K562 (cell line): ENCODE data around the gene UNC13A. TPM values are rescaled to one million over a fixed set of nuclear protein-coding genes. Genes with fewer than 3 reads are reported as not detected.

Experiments
- ATAC-seq: fragments of 200-7000 bp; cut with Tn5 transposase; 3 replicates; pipeline ENCODE4 v1.9.1; 2020; ENCODE audit warnings: moderate library complexity
- BruUV-seq: library from RNA; stranded (reverse); fragments of 400-500 nt; replicated peaks from 2 replicates; lab custom pipeline; 2021; lab: Mats Ljungman, UMichigan
- CTCF ChIA-PET: fragments of 300-600 bp; formaldehyde crosslinking; extraction: SDS; loops from one replicate; lab custom pipeline; 2021; ENCODE audit warnings: low intra/inter-chr PET ratio; lab: Yijun Ruan, JAX
- POLR2A ChIA-PET: fragments of 300-600, 350-650 bp; sonication (Branson Sonifier 250); formaldehyde crosslinking; extraction: SDS; loops from one replicate; lab custom pipeline; 2021; ENCODE audit warnings: antibody characterized with exemption, inconsistent platforms; lab: Yijun Ruan, JAX
- DNase-seq, 4 experiments: peaks; one replicate each; pipeline versions ENCODE4 v3.0.0 to v3.0.0-alpha.2; 2011 to 2018; ENCODE audit warnings: low spot score in 3 of 4, mixed read lengths in 3 of 4; ENCODE audit errors: extremely low read depth in 1 of 4
- FAIRE-seq: peaks from 2 replicates; lab custom pipeline; 2011; peaks lifted over from hg19 to GRCh38; lab: Jason Lieb, UNC
- H2AFZ ChIP-seq: 2 replicates; pipeline ENCODE4 v1.6.0; 2011; ENCODE audit warnings: low read depth, low read length, control low read depth, inconsistent platforms
- H3K27ac ChIP-seq: fragments of 200-600 bp; 3 replicates; pipeline ENCODE4 v1.8.0; 2011; ENCODE audit warnings: low read depth, mild to moderate bottlenecking, control low read depth, inconsistent platforms, low read length, moderate library complexity, mixed read lengths; ENCODE audit errors: extremely low read depth
- H3K27me3 ChIP-seq, 2 experiments: fragments of 300-600 bp in 1 of 2; 2 replicates in 1 of 2; 3 replicates in 1 of 2; pipeline versions ENCODE4 v1.6.0 to v1.8.0; 2011; ENCODE audit warnings: inconsistent platforms in 2 of 2, low read length in 2 of 2, mild to moderate bottlenecking in 1 of 2, mixed read lengths in 1 of 2, moderate library complexity in 1 of 2; ENCODE audit not compliant: control insufficient read depth in 2 of 2, insufficient read depth in 2 of 2
- H3K36me3 ChIP-seq: fragments of 300-600 bp; 3 replicates; pipeline ENCODE4 v1.8.0; 2011; ENCODE audit warnings: mild to moderate bottlenecking, low read length, inconsistent platforms; ENCODE audit not compliant: control insufficient read depth, insufficient read depth
- H3K4me1 ChIP-seq, 2 experiments: fragments of 200-600 bp in 1 of 2; replicated peaks in 1 of 2; 2 replicates in 1 of 2; 3 replicates in 1 of 2; pipeline versions ENCODE4 v1.5.1 to v1.8.0; 2011; ENCODE audit warnings: inconsistent platforms in 2 of 2, low read length in 2 of 2, mild to moderate bottlenecking in 1 of 2, mixed read lengths in 1 of 2, moderate library complexity in 1 of 2; ENCODE audit not compliant: control insufficient read depth in 2 of 2, insufficient read depth in 2 of 2
- H3K4me2 ChIP-seq: 2 replicates; pipeline ENCODE4 v1.6.1; 2011; ENCODE audit warnings: low read length, control low read depth, inconsistent platforms, mixed read lengths; ENCODE audit not compliant: insufficient read depth
- H3K4me3 ChIP-seq: fragments of 200-600 bp; sonication (generic), shearing (Covaris generic); 2 replicates; pipeline ENCODE4 v1.5.1; 2016; ENCODE audit warnings: control low read depth, inconsistent platforms
- H3K79me2 ChIP-seq: fragments of 200-600 bp; 3 replicates; pipeline ENCODE4 v1.8.0; 2011; ENCODE audit warnings: low read length, inconsistent platforms; ENCODE audit not compliant: control insufficient read depth, insufficient read depth
- H3K9ac ChIP-seq, 2 experiments: 2 replicates each; pipeline versions ENCODE4 v1.6.0 to v1.6.1; 2011; ENCODE audit warnings: low read depth in 2 of 2, low read length in 2 of 2, control low read depth in 1 of 2, inconsistent platforms in 1 of 2, mild to moderate bottlenecking in 1 of 2, mixed read lengths in 1 of 2; ENCODE audit not compliant: insufficient read depth in 1 of 2
- H3K9me1 ChIP-seq: one replicate; pipeline ENCODE4 v1.6.0; 2011; ENCODE audit warnings: inconsistent platforms, mild to moderate bottlenecking, low read length, moderate library complexity; ENCODE audit not compliant: control insufficient read depth, insufficient read depth
- H3K9me3 ChIP-seq: replicated peaks from 2 replicates; pipeline ENCODE4 v1.5.1; 2011; ENCODE audit warnings: low read depth, low read length, inconsistent platforms; ENCODE audit not compliant: control insufficient read depth, insufficient read depth
- H4K20me1 ChIP-seq: replicated peaks from 2 replicates; pipeline ENCODE4 v1.6.1; 2011; ENCODE audit warnings: low read length, inconsistent platforms, mixed read lengths; ENCODE audit not compliant: control insufficient read depth, insufficient read depth
- ARID4B ChIP-seq: sonication (generic); formaldehyde crosslinking; IDR thresholded peaks from 2 replicates; pipeline ENCODE4 v1.8.0; 2022; ENCODE audit warnings: mild to moderate bottlenecking, missing genetic modification reagents
- ATF4 ChIP-seq: fragments of 450-650 bp; formaldehyde crosslinking; IDR thresholded peaks from 2 replicates; pipeline ENCODE4 v1.4.0; 2022; ENCODE audit warnings: mild to moderate bottlenecking, moderate library complexity
- ATF7 ChIP-seq: fragments of 450-650 bp; IDR thresholded peaks from 2 replicates; pipeline ENCODE4 v1.7.1; 2014; ENCODE audit warnings: mild to moderate bottlenecking, moderate library complexity
- DNMT1 ChIP-seq: fragments of 450-650 bp; IDR thresholded peaks from 2 replicates; pipeline ENCODE4 v1.6.1; 2016; ENCODE audit warnings: antibody characterized with exemption, mild to moderate bottlenecking
- ELF1 ChIP-seq: fragments of 200-800 bp; sonication (Bioruptor generic); IDR thresholded peaks from 2 replicates; pipeline ENCODE4 v1.6.1; 2016; ENCODE audit warnings: missing genetic modification characterization, missing compliant biosample characterization
- HNRNPK ChIP-seq: fragments of 200-400 bp; formaldehyde crosslinking; IDR thresholded peaks from one replicate; pipeline ENCODE4 v1.6.1; 2018; ENCODE audit warnings: mild to moderate bottlenecking, low read depth, low read length; ENCODE audit not compliant: poor library complexity, severe bottlenecking
- MTA2 ChIP-seq: fragments of 450-650 bp; IDR thresholded peaks from 2 replicates; pipeline ENCODE4 v1.6.1; 2016; ENCODE audit warnings: low read depth
- NFATC3 ChIP-seq: fragments of 450-650 bp; IDR thresholded peaks from 2 replicates; pipeline ENCODE4 v1.6.1; 2017; ENCODE audit warnings: mild to moderate bottlenecking
- POLR3A ChIP-seq: IDR thresholded peaks from 2 replicates; pipeline ENCODE4 v1.6.1; 2011; ENCODE audit warnings: borderline replicate concordance, mild to moderate bottlenecking, moderate library complexity; ENCODE audit not compliant: insufficient read length, insufficient read depth; ENCODE audit errors: extremely low read depth
- RUNX1 ChIP-seq: sonication (generic); IDR thresholded peaks from 2 replicates; pipeline ENCODE4 v1.6.1; 2016; ENCODE audit warnings: antibody characterized with exemption, low read depth
- STAT5A ChIP-seq: IDR thresholded peaks from 2 replicates; pipeline ENCODE4 v1.6.1; 2012; ENCODE audit warnings: low read length, inconsistent platforms, borderline replicate concordance
- STAT6 ChIP-seq: sonication (generic); formaldehyde crosslinking; IDR thresholded peaks from 2 replicates; pipeline ENCODE4 v1.8.1; 2023; ENCODE audit warnings: mild to moderate bottlenecking, missing genetic modification reagents
- ZNF121 ChIP-seq: sonication (generic); formaldehyde crosslinking; conservative IDR thresholded peaks from 2 replicates; pipeline ENCODE4 v1.8.0; 2022; ENCODE audit warnings: missing genetic modification reagents
- ZNF764 ChIP-seq: fragments of 250-450 bp; sonication (Bioruptor Pico); IDR thresholded peaks from 2 replicates; pipeline ENCODE4 v1.4.0; 2020; ENCODE audit warnings: low read depth, mild to moderate bottlenecking, moderate library complexity
- WGBS: fragments of 100-300 bp; shearing (Covaris generic); methylation state at CpG from one replicate; pipeline ENCODE4 v1.1.6; 2016; ENCODE audit warnings: low coverage, mixed read lengths; ENCODE audit not compliant: insufficient coverage; ENCODE audit errors: missing lambda C conversion rate; 5-methylcytosine and 5-hydroxymethylcytosine counted together
- in situ Hi-C: fragments of 300-500 bp; cut with MboI; formaldehyde crosslinking; loops from 4 replicates; pipeline ENCODE4 v1.15.0; 2018; ENCODE audit warnings: inconsistent platforms, mixed read lengths
- intact Hi-C: fragments of 100-400 bp; cut with micrococcal nuclease; formaldehyde crosslinking; loops from 2 replicates; pipeline ENCODE4 v1.14.2; 2022
- polyA plus RNA-seq, 8 experiments: library from polyadenylated mRNA; depleted of rRNA in 4 of 8; stranded (reverse) in 5 of 8; unstranded in 3 of 8; fragments of >200 nt; fragmentation: Nextera tagmentation in 2 of 8; fragmentation: Illumina TruSeq in 1 of 8; extraction: Ambion mirVana in 2 of 8; extraction: Trizol in 1 of 8; gene quantifications; 2 replicates each; pipeline versions ENCODE4 v1.2.1 to v1.2.3, GENCODE V29; 2011 to 2014; ENCODE audit warnings: inconsistent platforms in 1 of 8, missing spikeins in 1 of 8
- total RNA-seq, 7 experiments: library from RNA; depleted of rRNA in 6 of 7; stranded (reverse); fragments of >200 nt in 6 of 7; fragmentation: Illumina TruSeq in 2 of 7; extraction: Trizol in 2 of 7; gene quantifications; 2 replicates each; pipeline versions ENCODE4 v1.2.1 to v1.2.3, GENCODE V29; 2011 to 2021; ENCODE audit warnings: low replicate concordance in 1 of 7
- TF ChIP-seq, protein P1 (sequence below): sonication (generic); formaldehyde crosslinking; IDR thresholded peaks from 2 replicates; pipeline ENCODE4 v1.8.0; 2022; ENCODE audit warnings: mild to moderate bottlenecking, missing genetic modification reagents

The UNC13A gene
- total and polyA plus RNA-seq, 9 of the 15 experiments (the other 6 are each of a cell fraction or from before 2014, with no cell fraction given): 0.03 to 1.0 (median 0.25) TPM

DNA sequence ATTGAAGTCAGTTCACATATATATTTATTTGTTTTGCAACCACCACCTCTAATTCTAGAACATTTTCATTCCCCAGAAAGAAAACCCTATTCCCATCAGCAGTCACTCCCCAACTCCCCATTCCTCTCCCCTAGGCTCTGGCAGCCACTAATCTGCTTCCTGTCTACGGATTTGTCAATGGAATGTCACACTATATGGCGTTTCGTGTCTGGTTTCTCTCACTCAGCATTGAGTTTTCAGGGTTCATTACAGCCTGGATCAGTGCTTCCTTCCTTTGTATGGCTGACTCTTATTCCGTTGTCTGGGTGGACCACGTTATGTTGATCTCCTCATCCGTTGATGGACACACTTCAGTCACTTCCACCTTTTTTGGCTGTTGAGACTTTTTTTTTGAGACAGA is 123.4 kb downstream of the UNC13A start:
- H3K27ac ChIP-seq: no peak overlapping the region
- no peak overlapping the region for H3K4me2 ChIP-seq
- no TSS peak for BruUV-seq
- in situ Hi-C loops (no loop called here), intact Hi-C loops (no loop called here)
- ChIA-PET CTCF (interaction anchor here (0.7 kb wide), 1 partner anchor 66 kb away, joined by 5 read pairs; no protein-coding TSS in a partner anchor), POLR2A (no interaction called here)
- no peak overlapping the region for H3K4me3 ChIP-seq
- H3K9me3 ChIP-seq: no peaks in the 10 kb centered on the region
- 83% methylated on average over 6 of the region's 6 CpGs for WGBS
- DNase-seq (no peak), FAIRE-seq (no peak), ATAC-seq (no peak)
- no peak overlapping the region for H2AFZ ChIP-seq
- H3K36me3 ChIP-seq: peaks cover 88% of the 10 kb centered on the region
- H3K79me2 ChIP-seq: 0 out of 3 replicates have a peak, but pooled peaks cover 4% of the 10 kb centered on the region
- H3K4me1 ChIP-seq: no peaks in the 10 kb centered on the region
- H4K20me1 ChIP-seq: no peaks in the 10 kb centered on the region
- TF ChIP-seq ARID4B (CRISPR knock-in tag) (no peak), ZNF764 (no peak), ATF4 (no peak), ELF1 (no peak), MTA2 (no peak), NFATC3 (no peak), ATF7 (no peak), DNMT1 (no peak), RUNX1 (no peak), HNRNPK (no peak), ZNF121 (CRISPR knock-in tag) (no peak), STAT6 (CRISPR knock-in tag) (no peak), STAT5A (no peak), POLR3A (no peak)
- TF ChIP-seq, protein P1, sequence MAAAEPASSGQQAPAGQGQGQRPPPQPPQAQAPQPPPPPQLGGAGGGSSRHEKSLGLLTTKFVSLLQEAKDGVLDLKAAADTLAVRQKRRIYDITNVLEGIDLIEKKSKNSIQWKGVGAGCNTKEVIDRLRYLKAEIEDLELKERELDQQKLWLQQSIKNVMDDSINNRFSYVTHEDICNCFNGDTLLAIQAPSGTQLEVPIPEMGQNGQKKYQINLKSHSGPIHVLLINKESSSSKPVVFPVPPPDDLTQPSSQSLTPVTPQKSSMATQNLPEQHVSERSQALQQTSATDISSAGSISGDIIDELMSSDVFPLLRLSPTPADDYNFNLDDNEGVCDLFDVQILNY (CRISPR knock-in tag): no peak
- H3K27me3 ChIP-seq: no peaks in the 10 kb centered on the region
- no peak overlapping the region for H3K9ac ChIP-seq
- no peaks in the 10 kb centered on the region for H3K9me1 ChIP-seq
